ENCODE results near the gene TMEM117. TPM values are rescaled to one million over a fixed set of nuclear protein-coding genes. Genes with fewer than 3 reads are reported as not detected.

The TMEM117 gene
- total RNA-seq, 2 experiments from 2014 or later: 1.4 TPM

DNA sequence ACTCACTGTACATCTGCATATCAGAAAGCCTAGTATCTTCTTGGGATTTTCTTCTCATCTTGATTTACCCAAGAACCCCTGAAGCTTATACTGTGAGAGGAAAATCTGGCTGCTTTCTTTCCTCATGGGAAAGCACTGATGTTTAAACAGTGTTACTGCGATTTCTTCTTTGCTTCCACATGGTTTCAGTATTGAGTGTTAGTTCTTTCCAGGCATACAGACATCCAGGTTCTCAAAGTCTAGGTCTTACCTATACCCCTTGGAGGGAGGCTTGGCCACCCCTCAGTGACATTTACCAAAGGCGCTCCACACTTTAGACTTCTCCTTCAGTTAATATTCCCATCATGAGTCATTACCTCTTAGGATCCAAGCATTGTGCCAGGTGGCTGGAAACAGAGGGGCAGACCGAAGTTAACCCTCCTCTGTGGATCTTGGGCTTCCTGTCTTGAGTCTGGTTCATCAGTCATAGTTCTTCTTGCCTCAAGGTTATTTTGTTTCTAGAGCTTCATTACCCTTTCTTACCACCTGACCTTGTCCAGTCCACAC, 79.1 kb downstream of the TMEM117 start:
- no peaks in the 10 kb centered on the region for H3K36me3 Mint-ChIP-seq (ENCODE audit: low read depth)
- POLR2A ChIA-PET: no interaction called here
- no peaks in the 10 kb centered on the region for H3K27me3 Mint-ChIP-seq
- H3K27ac Mint-ChIP-seq: no peak overlapping the region
- no peak overlapping the region for H3K4me3 Mint-ChIP-seq
- DNase-seq: no peak
- H3K9me3 Mint-ChIP-seq (ENCODE audit: low read depth): no peaks in the 10 kb centered on the region
- ATAC-seq: no peak
- no peaks in the 10 kb centered on the region for H3K4me1 Mint-ChIP-seq
- CTCF ChIA-PET: interaction anchor here (0.6 kb wide), 1 partner anchor 194 kb away, joined by 3 read pairs; no protein-coding TSS in a partner anchor
- intact Hi-C loops (cut with DNase I, micrococcal nuclease): no loop called here

DNA sequence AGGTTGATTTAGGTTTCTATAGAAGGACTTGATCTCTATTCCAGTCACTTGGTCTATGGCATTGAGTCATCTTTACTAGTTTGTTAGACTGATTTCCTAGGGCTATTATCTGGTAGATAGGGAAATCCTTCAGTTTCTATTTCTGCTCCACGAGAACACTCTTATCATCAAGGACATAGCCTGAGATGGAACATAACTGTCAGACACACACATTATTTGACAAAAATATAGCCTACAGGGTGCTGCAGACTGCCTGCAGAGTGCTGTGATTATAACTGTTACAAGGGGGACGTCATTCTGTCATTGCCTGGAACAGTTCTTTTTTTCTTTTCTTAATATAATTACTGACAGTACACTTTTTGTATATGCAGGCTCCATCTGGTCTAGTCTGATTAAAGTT, 82.0 kb downstream of the TMEM117 start:
- ATAC-seq (no peak), DNase-seq (no peak)
- H3K36me3 Mint-ChIP-seq (ENCODE audit: low read depth): no peaks in the 10 kb centered on the region
- intact Hi-C loops (cut with DNase I, micrococcal nuclease): no loop called here
- CTCF ChIA-PET: interaction anchor here (1.2 kb wide), 1 partner anchor 12 kb away, joined by 3 read pairs; no protein-coding TSS in a partner anchor
- no peak overlapping the region for H3K27ac Mint-ChIP-seq
- no peaks in the 10 kb centered on the region for H3K4me1 Mint-ChIP-seq
- H3K9me3 Mint-ChIP-seq (ENCODE audit: low read depth): no peaks in the 10 kb centered on the region
- POLR2A ChIA-PET: no interaction called here
- H3K4me3 Mint-ChIP-seq: no peak overlapping the region
- H3K27me3 Mint-ChIP-seq: no peaks in the 10 kb centered on the region

- ATAC-seq: no peak
Observed at GRCh38 chr12:43921666-43922337, 85.9 kb downstream of the TMEM117 start.

GRCh38 chr12:43930032-43930431, 94.2 kb downstream of the TMEM117 start:
- ChIA-PET POLR2A (no interaction called here), CTCF (interaction anchor here (1.3 kb wide), 1 partner anchor 12 kb away, joined by 3 read pairs; no protein-coding TSS in a partner anchor)
- no peak for DNase-seq
- H3K4me3 Mint-ChIP-seq: no peak overlapping the region
- peaks cover 13% of the 10 kb centered on the region for H3K36me3 Mint-ChIP-seq (ENCODE audit: low read depth)
- ATAC-seq: no peak
- H3K27me3 Mint-ChIP-seq: no peaks in the 10 kb centered on the region
- intact Hi-C loops (cut with DNase I, micrococcal nuclease): no loop called here
- no peaks in the 10 kb centered on the region for H3K4me1 Mint-ChIP-seq
- peaks cover 17% of the 10 kb centered on the region for H3K9me3 Mint-ChIP-seq (ENCODE audit: low read depth)
- H3K27ac Mint-ChIP-seq: no peak overlapping the region

More at GRCh38 chr12:43921666-43922337, 85.9 kb downstream of the TMEM117 start:
- Mint-ChIP-seq H3K36me3 (ENCODE audit: low read depth) (peaks cover 3% of the 10 kb centered on the region), H3K27me3 (no peaks in the 10 kb centered on the region), H3K9me3 (ENCODE audit: low read depth) (no peaks in the 10 kb centered on the region), H3K4me3 (no peak overlapping the region), H3K4me1 (no peaks in the 10 kb centered on the region), H3K27ac (no peak overlapping the region)
- intact Hi-C loops (cut with DNase I, micrococcal nuclease): no loop called here
- no peak for DNase-seq
- ChIA-PET CTCF (interaction anchor here (0.7 kb wide), 1 partner anchor 22 kb away, joined by 3 read pairs; no protein-coding TSS in a partner anchor), POLR2A (no interaction called here)

DNA sequence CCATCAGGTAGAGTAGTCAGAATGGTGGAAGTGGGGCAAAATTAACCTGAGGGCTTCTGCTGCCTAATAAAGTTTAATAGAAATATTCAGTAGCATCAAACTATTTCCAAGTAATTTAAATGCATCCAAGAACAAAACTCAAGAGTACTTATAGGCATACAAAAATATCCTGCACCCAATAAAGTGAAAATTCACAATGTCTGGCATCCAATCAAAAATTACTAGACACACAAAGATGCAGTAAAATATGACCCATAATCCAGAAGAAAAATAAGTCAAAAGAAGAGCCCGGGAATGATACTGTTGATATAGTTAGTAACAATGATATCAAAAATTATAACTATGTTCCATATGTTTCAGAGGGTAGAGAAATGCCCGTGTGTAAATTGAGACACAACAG, 95.3 kb downstream of the TMEM117 start:
- Mint-ChIP-seq H3K4me3 (no peak overlapping the region), H3K27ac (no peak overlapping the region), H3K4me1 (no peaks in the 10 kb centered on the region), H3K27me3 (no peaks in the 10 kb centered on the region), H3K36me3 (ENCODE audit: low read depth) (peaks cover 13% of the 10 kb centered on the region), H3K9me3 (ENCODE audit: low read depth) (peaks cover 17% of the 10 kb centered on the region)
- POLR2A ChIA-PET: no interaction called here
- CTCF ChIA-PET: no interaction called here
- intact Hi-C loops (cut with DNase I, micrococcal nuclease): no loop called here
- ATAC-seq (no peak), DNase-seq (no peak)

GRCh38 chr12:43935581-43935980, 99.7 kb downstream of the TMEM117 start:
- Mint-ChIP-seq H3K36me3 (ENCODE audit: low read depth) (peaks cover 13% of the 10 kb centered on the region), H3K27me3 (no peaks in the 10 kb centered on the region), H3K4me1 (no peaks in the 10 kb centered on the region), H3K4me3 (no peak overlapping the region), H3K27ac (no peak overlapping the region), H3K9me3 (ENCODE audit: low read depth) (peaks cover 12% of the 10 kb centered on the region)
- ChIA-PET CTCF (no interaction called here), POLR2A (no interaction called here)
- ATAC-seq (no peak), DNase-seq (no peak)
- intact Hi-C loops (cut with DNase I, micrococcal nuclease): no loop called here

DNA sequence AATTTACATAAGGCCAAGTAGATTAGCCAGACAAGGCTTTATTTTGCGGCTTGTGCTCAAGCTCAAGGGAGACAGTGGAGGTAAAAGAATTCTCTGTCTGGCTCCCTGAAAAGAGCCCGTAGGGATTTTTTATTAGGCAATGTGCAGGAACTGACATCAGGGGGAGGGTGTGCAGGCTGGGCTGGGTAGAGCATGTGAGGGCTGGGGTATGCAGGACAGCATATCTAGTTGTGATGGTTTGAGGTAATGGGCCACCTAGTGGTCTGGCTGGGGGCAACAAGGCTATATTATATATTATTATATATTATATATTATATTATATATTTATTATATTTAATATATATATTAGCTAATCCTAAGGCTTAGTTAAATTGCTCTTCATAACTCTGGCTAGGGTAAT, 102.1 kb downstream of the TMEM117 start:
- DNase-seq (peak; percentile 5), ATAC-seq (no peak)
- no peaks in the 10 kb centered on the region for H3K36me3 Mint-ChIP-seq (ENCODE audit: low read depth)
- ChIA-PET CTCF (interaction anchor here (0.8 kb wide), 1 partner anchor 191 kb away, joined by 5 read pairs; no protein-coding TSS in a partner anchor), POLR2A (no interaction called here)
- intact Hi-C loops (cut with DNase I, micrococcal nuclease): no loop called here
- H3K4me3 Mint-ChIP-seq: no peak overlapping the region
- no peak overlapping the region for H3K27ac Mint-ChIP-seq
- no peaks in the 10 kb centered on the region for H3K4me1 Mint-ChIP-seq
- no peaks in the 10 kb centered on the region for H3K9me3 Mint-ChIP-seq (ENCODE audit: low read depth)
- no peaks in the 10 kb centered on the region for H3K27me3 Mint-ChIP-seq

- ATAC-seq (no peak), DNase-seq (no peak)
- POLR2A ChIA-PET: no interaction called here
- no peak overlapping the region for H3K27ac Mint-ChIP-seq
- peaks cover 4% of the 10 kb centered on the region for H3K36me3 Mint-ChIP-seq (ENCODE audit: low read depth)
- no peaks in the 10 kb centered on the region for H3K9me3 Mint-ChIP-seq (ENCODE audit: low read depth)
- intact Hi-C loops (cut with DNase I, micrococcal nuclease): no loop called here
- no peak overlapping the region for H3K4me3 Mint-ChIP-seq
- H3K4me1 Mint-ChIP-seq: no peaks in the 10 kb centered on the region
- H3K27me3 Mint-ChIP-seq: no peaks in the 10 kb centered on the region
- CTCF ChIA-PET: no interaction called here
Observed at GRCh38 chr12:43942379-43942778, 106.5 kb downstream of the TMEM117 start.

GRCh38 chr12:43945983-43946382, 110.1 kb downstream of the TMEM117 start:
- H3K4me1 Mint-ChIP-seq: no peaks in the 10 kb centered on the region
- H3K36me3 Mint-ChIP-seq (ENCODE audit: low read depth): peaks cover 9% of the 10 kb centered on the region
- DNase-seq (no peak), ATAC-seq (no peak)
- H3K27ac Mint-ChIP-seq: no peak overlapping the region
- no peaks in the 10 kb centered on the region for H3K9me3 Mint-ChIP-seq (ENCODE audit: low read depth)
- CTCF ChIA-PET: no interaction called here
- no peak overlapping the region for H3K4me3 Mint-ChIP-seq
- POLR2A ChIA-PET: no interaction called here
- H3K27me3 Mint-ChIP-seq: no peaks in the 10 kb centered on the region
- intact Hi-C loops (cut with DNase I, micrococcal nuclease): no loop called here

DNA sequence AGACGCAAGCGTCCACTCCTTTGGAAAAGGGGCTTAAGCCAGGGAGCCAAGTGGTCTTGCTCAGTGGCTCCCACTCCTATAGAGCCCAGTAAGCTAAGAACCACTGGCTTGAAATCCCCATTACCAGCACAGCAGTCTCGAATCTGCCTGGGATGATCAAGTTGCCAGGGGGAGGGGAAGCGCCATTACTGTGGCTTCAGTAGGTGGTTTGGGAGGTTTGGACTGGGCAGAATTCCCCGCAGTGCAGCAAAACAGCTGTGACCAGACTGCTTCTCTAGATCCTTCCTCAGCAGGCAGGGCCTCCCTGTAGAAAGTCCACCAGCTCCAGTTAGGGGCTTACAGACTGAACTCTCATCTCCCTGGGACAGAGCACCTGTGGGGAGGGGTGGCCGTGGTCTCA, 115.4 kb downstream of the TMEM117 start:
- ATAC-seq (no peak), DNase-seq (no peak)
- CTCF ChIA-PET: no interaction called here
- Mint-ChIP-seq H3K36me3 (ENCODE audit: low read depth) (peaks cover 6% of the 10 kb centered on the region), H3K9me3 (ENCODE audit: low read depth) (no peaks in the 10 kb centered on the region), H3K4me3 (no peak overlapping the region), H3K4me1 (no peaks in the 10 kb centered on the region), H3K27ac (no peak overlapping the region), H3K27me3 (no peaks in the 10 kb centered on the region)
- POLR2A ChIA-PET: interaction anchor here (0.6 kb wide), 1 partner anchor 326 kb away, joined by 4 read pairs; no protein-coding TSS in a partner anchor
- intact Hi-C loops (cut with DNase I, micrococcal nuclease): no loop called here

- Mint-ChIP-seq H3K27ac (no peak overlapping the region), H3K27me3 (no peaks in the 10 kb centered on the region), H3K4me1 (no peaks in the 10 kb centered on the region), H3K4me3 (no peak overlapping the region), H3K36me3 (ENCODE audit: low read depth) (no peaks in the 10 kb centered on the region), H3K9me3 (ENCODE audit: low read depth) (no peaks in the 10 kb centered on the region)
- ChIA-PET POLR2A (no interaction called here), CTCF (interaction anchor here (0.7 to 1.0 kb wide), 3 partner anchors 11 to 973 kb away, joined by 3 read pairs; no protein-coding TSS in a partner anchor)
- intact Hi-C loops (cut with DNase I, micrococcal nuclease): loop anchor here in 1 of 2 experiments (1.0 to 5.0 kb wide), 3 partner anchors 359 to 989 kb away; no protein-coding TSS in a partner anchor
- peak; percentile 18 for DNase-seq
- ATAC-seq: peak; percentile 61
Observed at GRCh38 chr12:43957732-43958372, 122.0 kb downstream of the TMEM117 start.

- no peak for ATAC-seq
- no peak for DNase-seq
- Mint-ChIP-seq H3K4me3 (no peak overlapping the region), H3K4me1 (no peaks in the 10 kb centered on the region), H3K9me3 (ENCODE audit: low read depth) (peaks cover 4% of the 10 kb centered on the region), H3K27me3 (no peaks in the 10 kb centered on the region), H3K27ac (no peak overlapping the region), H3K36me3 (ENCODE audit: low read depth) (peaks cover 4% of the 10 kb centered on the region)
- CTCF ChIA-PET: no interaction called here
- intact Hi-C loops (cut with DNase I, micrococcal nuclease): no loop called here
- POLR2A ChIA-PET: no interaction called here
Observed at GRCh38 chr12:43964033-43964432, 128.2 kb downstream of the TMEM117 start.

Data from activated CD4-positive, alpha-beta T cell treated with anti-CD3 and anti-CD28 coated beads for 36 hours (primary cell).